A549 (cell line): ENCODE results near the gene SALL1. TPM values are rescaled to one million over a fixed set of nuclear protein-coding genes. Genes with fewer than 3 reads are reported as not detected.
A peak's percentile ranks its signal among the peaks of the same experiment; 100 is the strongest.

Experiments
- ATAC-seq, 2 experiments: fragments of 200-7000 bp in 1 of 2; fragments of >200 bp in 1 of 2; cut with Nextera tagmentation in 1 of 2; cut with Tn5 transposase in 1 of 2; 3 replicates each; pipeline versions ENCODE4 v1.8.0 to v1.9.1; 2018 to 2020; ENCODE audit warnings: mild to moderate bottlenecking in 1 of 2, moderate library complexity in 1 of 2
- CTCF ChIA-PET: fragments of 300-600 bp; sonication (Branson Sonifier 250); formaldehyde crosslinking; extraction: SDS; loops from one replicate; lab custom pipeline; 2021; ENCODE audit warnings: antibody characterized with exemption, inconsistent platforms; lab: Yijun Ruan, JAX
- POLR2A ChIA-PET: fragments of 350-600 bp; formaldehyde crosslinking; extraction: SDS; loops from one replicate; lab custom pipeline; 2021; ENCODE audit warnings: antibody characterized with exemption, inconsistent platforms; lab: Yijun Ruan, JAX
- DNase-seq, 2 experiments: peaks; one replicate each; pipeline versions ENCODE4 v3.0.0 to v3.0.0-alpha.2; 2011 to 2016; ENCODE audit warnings: low read depth in 1 of 2, low spot score in 1 of 2
- FAIRE-seq: peaks from 2 replicates; lab custom pipeline; 2011; peaks lifted over from hg19 to GRCh38; lab: Jason Lieb, UNC
- H3K27ac ChIP-seq, 2 experiments: fragments of >200 bp; sonication (Bioruptor Twin); formaldehyde crosslinking; 3 replicates each; pipeline ENCODE4 v1.5.1; 2016 to 2017
- H3K4me1 ChIP-seq: fragments of >200 bp; sonication (Bioruptor Twin); formaldehyde crosslinking; 3 replicates; pipeline ENCODE4 v1.6.1; 2016
- H3K4me2 ChIP-seq: fragments of >200 bp; sonication (Bioruptor Twin); formaldehyde crosslinking; 3 replicates; pipeline ENCODE4 v1.6.1; 2016
- H3K4me3 ChIP-seq: fragments of >200 bp; sonication (Bioruptor Twin); formaldehyde crosslinking; 3 replicates; pipeline ENCODE4 v1.5.1; 2016
- H3K9me3 ChIP-seq: fragments of >200 bp; sonication (Bioruptor Twin); formaldehyde crosslinking; 3 replicates; pipeline ENCODE4 v1.6.1; 2016
- BHLHE40 ChIP-seq: IDR thresholded peaks from 2 replicates; pipeline ENCODE4 v1.6.1; 2012; ENCODE audit warnings: low read depth, low read length, inconsistent platforms
- CHD4 ChIP-seq: fragments of 200-600 bp; sonication (generic); IDR thresholded peaks from 2 replicates; pipeline ENCODE4 v1.6.1; 2016; ENCODE audit warnings: antibody characterized with exemption, mild to moderate bottlenecking, borderline replicate concordance
- E2F6 ChIP-seq: IDR thresholded peaks from 2 replicates; pipeline ENCODE4 v1.6.1; 2012; ENCODE audit warnings: low read depth, borderline replicate concordance
- ESRRA ChIP-seq: fragments of 150-350 bp; IDR thresholded peaks from 2 replicates; pipeline ENCODE4 v1.6.1; 2014; ENCODE audit warnings: mild to moderate bottlenecking, low read length, borderline replicate concordance
- FOXS1 ChIP-seq: fragments of 250-450 bp; sonication (Bioruptor Pico); IDR thresholded peaks from 2 replicates; pipeline ENCODE4 v1.5.0; 2020; ENCODE audit warnings: mild to moderate bottlenecking, moderate library complexity
- HDAC2 ChIP-seq: fragments of 200-600 bp; sonication (generic); IDR thresholded peaks from 2 replicates; pipeline ENCODE4 v1.6.1; 2016
- HEYL ChIP-seq: fragments of 250-450 bp; sonication (Bioruptor Pico); IDR thresholded peaks from 2 replicates; pipeline ENCODE4 v1.8.0; 2021; ENCODE audit warnings: mild to moderate bottlenecking, moderate library complexity
- HOXA7 ChIP-seq: fragments of 250-450 bp; sonication (Bioruptor Pico); IDR thresholded peaks from 2 replicates; pipeline ENCODE4 v1.5.0; 2020; ENCODE audit warnings: mild to moderate bottlenecking, moderate library complexity
- HOXB13 ChIP-seq: fragments of 250-450 bp; sonication (Bioruptor Pico); IDR thresholded peaks from 2 replicates; pipeline ENCODE4 v1.5.0; 2020; ENCODE audit warnings: low read depth, mild to moderate bottlenecking, moderate library complexity
- NFE2L2 ChIP-seq: fragments of 150-350 bp; conservative IDR thresholded peaks from 2 replicates; pipeline ENCODE4 v1.6.1; 2014; ENCODE audit warnings: low read length
- PHF8 ChIP-seq: fragments of 200-600 bp; sonication (generic); IDR thresholded peaks from 2 replicates; pipeline ENCODE4 v1.6.1; 2016; ENCODE audit warnings: low read depth, mild to moderate bottlenecking, antibody characterized with exemption, moderate library complexity, borderline replicate concordance
- RAD21 ChIP-seq, 2 experiments: fragments of >200 bp in 1 of 2; sonication (Bioruptor Twin) in 1 of 2; formaldehyde crosslinking in 1 of 2; IDR thresholded peaks in 1 of 2; conservative IDR thresholded peaks in 1 of 2; 2 replicates in 1 of 2; 3 replicates in 1 of 2; pipeline ENCODE4 v1.6.1; 2012 to 2018; ENCODE audit warnings: inconsistent platforms in 1 of 2
- RCOR1 ChIP-seq: fragments of 150-350 bp; IDR thresholded peaks from 2 replicates; pipeline ENCODE4 v1.6.1; 2014; ENCODE audit warnings: antibody characterized with exemption, low read length, low read depth
- RFX5 ChIP-seq: fragments of 450-650 bp; IDR thresholded peaks from 2 replicates; pipeline ENCODE4 v1.7.1; 2014; ENCODE audit warnings: antibody characterized with exemption, mild to moderate bottlenecking, moderate library complexity
- TFCP2L1 ChIP-seq: fragments of 250-450 bp; sonication (Bioruptor Pico); IDR thresholded peaks from 2 replicates; pipeline ENCODE4 v1.5.0; 2021; ENCODE audit warnings: mild to moderate bottlenecking
- USF2 ChIP-seq: fragments of 450-650 bp; IDR thresholded peaks from 2 replicates; pipeline ENCODE4 v1.6.1; 2014; ENCODE audit warnings: antibody characterized with exemption
- ZC3H11A ChIP-seq: fragments of 450-650 bp; IDR thresholded peaks from 2 replicates; pipeline ENCODE4 v1.6.1; 2014; ENCODE audit warnings: antibody characterized with exemption, mild to moderate bottlenecking
- ZFP36 ChIP-seq: fragments of 450-650 bp; IDR thresholded peaks from 2 replicates; pipeline ENCODE4 v1.6.1; 2014; ENCODE audit warnings: borderline replicate concordance; ENCODE audit not compliant: partially characterized antibody
- WGBS: methylation state at CpG from one replicate; pipeline ENCODE4 v1.1.6; 2017; ENCODE audit errors: missing lambda C conversion rate; 5-methylcytosine and 5-hydroxymethylcytosine counted together
- polyA plus RNA-seq, 4 experiments: library from polyadenylated mRNA; depleted of rRNA in 3 of 4; stranded (reverse); fragments of >200 nt; fragmentation: RNase III in 1 of 4; extraction: RNeasy Plus Mini Kit Qiagen cat#74134 plus additional on column Dnase treatment in 1 of 4; gene quantifications; 2 replicates in 3 of 4; 3 replicates in 1 of 4; pipeline ENCODE4 v1.2.3, GENCODE V29; 2011 to 2017
- TF ChIP-seq, protein P1 (sequence below): fragments of >200 bp; sonication (Bioruptor Twin); formaldehyde crosslinking; IDR thresholded peaks from 3 replicates; pipeline ENCODE4 v1.5.1; 2016
- TF ChIP-seq, protein P2 (sequence below): IDR thresholded peaks from 2 replicates; pipeline ENCODE4 v1.6.1; 2012
- TF ChIP-seq, protein P3 (sequence below): IDR thresholded peaks from 2 replicates; pipeline ENCODE4 v1.6.1; 2012

SALL1 gene
- polyA plus RNA-seq, 2 of the 4 experiments (the other 2 are of a cell fraction), result 0.13 to 0.28 TPM

DNA sequence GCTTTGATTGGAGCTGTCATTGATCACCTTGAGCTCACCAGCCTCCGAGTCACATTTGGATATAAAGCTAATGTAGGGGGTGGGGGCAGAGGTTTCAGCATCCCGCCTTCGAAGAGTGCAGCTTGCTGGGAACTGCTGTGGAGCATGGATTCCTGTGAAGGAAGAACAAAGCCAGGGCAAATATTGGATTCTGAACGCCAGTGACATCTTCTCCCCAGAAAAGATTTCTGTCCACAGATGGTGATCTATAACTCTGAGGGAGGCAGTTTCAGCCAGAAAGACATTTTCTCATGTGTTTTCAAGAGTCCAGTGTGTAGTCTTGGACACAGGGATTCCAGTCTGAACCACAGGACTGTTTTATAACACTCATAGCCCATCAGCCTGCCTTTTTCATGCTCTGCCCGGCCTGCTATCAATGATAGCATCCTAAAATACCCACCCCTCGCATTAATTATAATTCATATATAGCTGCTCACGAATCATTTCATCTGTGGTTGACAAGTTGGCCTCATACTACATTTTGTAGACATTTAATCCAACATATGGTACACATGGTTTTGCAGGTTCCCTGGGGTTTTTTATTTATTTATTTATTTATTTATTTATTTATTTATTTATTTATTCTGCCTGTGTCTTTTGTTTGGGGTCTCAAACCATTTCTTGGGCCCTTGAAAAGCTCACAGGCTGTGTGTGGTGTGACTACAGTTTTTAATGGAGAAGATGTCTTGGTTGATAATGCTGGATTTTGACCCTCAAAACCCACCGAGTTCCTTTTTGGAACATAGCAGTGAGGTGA, 47.1 kb upstream of the SALL1 start:
- Histone ChIP-seq H3K9me3 (peaks cover 14% of the 10 kb centered on the region), H3K27ac (no peak overlapping the region), H3K4me1 (no peaks in the 10 kb centered on the region)
- no peak for DNase-seq
- ChIA-PET POLR2A (no interaction called here), CTCF (interaction anchor here (0.6 kb wide), 1 partner anchor 620 kb away, joined by 3 read pairs; no protein-coding TSS in a partner anchor)
- 5% methylated on average over 8 of the region's 8 CpGs for WGBS
- TF ChIP-seq ZC3H11A (peak; percentile 86), ZFP36 (no peak)
- TF ChIP-seq, all 56 proteins: peak for 1
- ATAC-seq (no peak), FAIRE-seq (no peak)
- Histone ChIP-seq H3K4me3 (no peak overlapping the region), H3K4me2 (no peak overlapping the region)

GRCh38 chr16:51193879-51194278, 42.8 kb upstream of the SALL1 start:
- WGBS, result 11% methylated on average over 3 of the region's 3 CpGs
- DNase-seq, result no peak
- Histone ChIP-seq H3K4me1 (no peaks in the 10 kb centered on the region), H3K9me3 (no peaks in the 10 kb centered on the region), H3K4me2 (no peak overlapping the region), H3K27ac (no peak overlapping the region)
- POLR2A ChIA-PET, result no interaction called here
- no peak for FAIRE-seq
- TF ChIP-seq HOXB13 (CRISPR knock-in tag) (no peak), HDAC2 (no peak), PHF8 (no peak), USF2 (no peak), RAD21 (conservative IDR thresholded peaks at IDR 0.05 in 1 of 2, IDR thresholded peaks at IDR 0.05 in 1 of 2) (no peak), E2F6 (no peak), RCOR1 (no peak), BHLHE40 (no peak), HOXA7 (no peak), CHD4 (no peak), TFCP2L1 (no peak), ESRRA (no peak), HEYL (CRISPR knock-in tag) (no peak), RFX5 (no peak), ZC3H11A (no peak), FOXS1 (CRISPR knock-in tag) (no peak), NFE2L2 (no peak)
- TF ChIP-seq, protein P1, sequence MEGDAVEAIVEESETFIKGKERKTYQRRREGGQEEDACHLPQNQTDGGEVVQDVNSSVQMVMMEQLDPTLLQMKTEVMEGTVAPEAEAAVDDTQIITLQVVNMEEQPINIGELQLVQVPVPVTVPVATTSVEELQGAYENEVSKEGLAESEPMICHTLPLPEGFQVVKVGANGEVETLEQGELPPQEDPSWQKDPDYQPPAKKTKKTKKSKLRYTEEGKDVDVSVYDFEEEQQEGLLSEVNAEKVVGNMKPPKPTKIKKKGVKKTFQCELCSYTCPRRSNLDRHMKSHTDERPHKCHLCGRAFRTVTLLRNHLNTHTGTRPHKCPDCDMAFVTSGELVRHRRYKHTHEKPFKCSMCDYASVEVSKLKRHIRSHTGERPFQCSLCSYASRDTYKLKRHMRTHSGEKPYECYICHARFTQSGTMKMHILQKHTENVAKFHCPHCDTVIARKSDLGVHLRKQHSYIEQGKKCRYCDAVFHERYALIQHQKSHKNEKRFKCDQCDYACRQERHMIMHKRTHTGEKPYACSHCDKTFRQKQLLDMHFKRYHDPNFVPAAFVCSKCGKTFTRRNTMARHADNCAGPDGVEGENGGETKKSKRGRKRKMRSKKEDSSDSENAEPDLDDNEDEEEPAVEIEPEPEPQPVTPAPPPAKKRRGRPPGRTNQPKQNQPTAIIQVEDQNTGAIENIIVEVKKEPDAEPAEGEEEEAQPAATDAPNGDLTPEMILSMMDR, result no peak
- TF ChIP-seq, protein P2, sequence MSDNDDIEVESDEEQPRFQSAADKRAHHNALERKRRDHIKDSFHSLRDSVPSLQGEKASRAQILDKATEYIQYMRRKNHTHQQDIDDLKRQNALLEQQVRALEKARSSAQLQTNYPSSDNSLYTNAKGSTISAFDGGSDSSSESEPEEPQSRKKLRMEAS, result no peak
- TF ChIP-seq, protein P3, sequence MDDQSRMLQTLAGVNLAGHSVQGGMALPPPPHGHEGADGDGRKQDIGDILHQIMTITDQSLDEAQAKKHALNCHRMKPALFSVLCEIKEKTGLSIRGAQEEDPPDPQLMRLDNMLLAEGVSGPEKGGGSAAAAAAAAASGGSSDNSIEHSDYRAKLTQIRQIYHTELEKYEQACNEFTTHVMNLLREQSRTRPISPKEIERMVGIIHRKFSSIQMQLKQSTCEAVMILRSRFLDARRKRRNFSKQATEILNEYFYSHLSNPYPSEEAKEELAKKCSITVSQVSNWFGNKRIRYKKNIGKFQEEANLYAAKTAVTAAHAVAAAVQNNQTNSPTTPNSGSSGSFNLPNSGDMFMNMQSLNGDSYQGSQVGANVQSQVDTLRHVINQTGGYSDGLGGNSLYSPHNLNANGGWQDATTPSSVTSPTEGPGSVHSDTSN, result no peak
- TF ChIP-seq, all 56 proteins: peak for 0
- ATAC-seq, result no peak
- CTCF ChIA-PET, result no interaction called here
- H3K4me3 ChIP-seq, result no peak overlapping the region
